HG03378 (cell line): Measurements from ENCODE around the gene ABHD15.
A peak's percentile ranks its signal among the peaks of the same experiment; 100 is the strongest.

ENCODE experiments used
- ATAC-seq: cut with Tn5 transposase; IDR thresholded peaks from one replicate; pipeline ENCODE4 v1.9.1; 2021; ENCODE audit warnings: mild to moderate bottlenecking, moderate library complexity; ENCODE audit not compliant: unreplicated experiment

The ABHD15 gene

DNA sequence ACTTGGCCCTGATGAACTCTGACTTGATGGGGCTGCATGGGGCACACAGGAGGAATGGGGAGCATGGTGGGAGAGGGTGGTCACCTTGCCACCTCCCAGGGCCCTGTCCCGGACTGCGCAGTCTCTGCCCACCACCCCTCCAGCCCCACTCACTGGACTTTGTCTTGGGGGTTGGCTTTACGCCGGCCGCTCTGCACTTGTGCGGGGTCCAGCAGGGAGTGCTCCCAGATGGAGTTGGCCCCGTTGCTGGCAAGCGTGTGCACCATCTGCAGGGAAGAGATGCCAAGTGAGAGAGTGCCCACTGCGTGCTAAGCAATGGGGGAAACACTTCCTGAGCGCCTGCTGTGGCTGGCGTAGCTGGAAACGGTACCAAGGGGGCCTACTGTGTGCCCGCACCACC lies 15.9 kb upstream of the ABHD15 start:
- no peak for ATAC-seq

DNA sequence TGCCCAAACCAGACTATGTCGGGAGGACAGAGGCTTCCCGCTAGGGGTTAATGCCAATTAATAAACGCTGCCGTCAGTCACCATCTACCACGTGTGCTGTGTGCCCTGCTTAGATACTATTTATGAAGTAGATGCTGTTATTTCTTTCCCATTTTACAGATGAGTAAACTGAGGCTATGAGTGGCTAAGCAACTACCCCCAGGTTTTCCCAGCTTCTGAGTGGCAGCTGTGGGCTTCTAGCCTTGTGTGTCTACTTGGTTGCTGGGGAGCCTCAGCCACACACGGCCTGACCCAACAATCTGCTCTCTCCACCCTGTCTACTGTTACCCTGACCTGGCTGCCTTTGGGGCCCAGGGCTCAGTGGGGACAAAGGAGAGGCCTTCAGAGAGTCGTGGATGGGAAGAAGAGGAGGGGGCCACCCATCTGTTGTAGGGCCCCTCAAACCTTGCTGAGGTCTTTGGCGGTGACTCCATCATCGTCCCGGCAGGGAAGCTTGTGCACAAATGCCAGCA lies 15.5 kb upstream of the ABHD15 start:
- ATAC-seq: no peak

DNA sequence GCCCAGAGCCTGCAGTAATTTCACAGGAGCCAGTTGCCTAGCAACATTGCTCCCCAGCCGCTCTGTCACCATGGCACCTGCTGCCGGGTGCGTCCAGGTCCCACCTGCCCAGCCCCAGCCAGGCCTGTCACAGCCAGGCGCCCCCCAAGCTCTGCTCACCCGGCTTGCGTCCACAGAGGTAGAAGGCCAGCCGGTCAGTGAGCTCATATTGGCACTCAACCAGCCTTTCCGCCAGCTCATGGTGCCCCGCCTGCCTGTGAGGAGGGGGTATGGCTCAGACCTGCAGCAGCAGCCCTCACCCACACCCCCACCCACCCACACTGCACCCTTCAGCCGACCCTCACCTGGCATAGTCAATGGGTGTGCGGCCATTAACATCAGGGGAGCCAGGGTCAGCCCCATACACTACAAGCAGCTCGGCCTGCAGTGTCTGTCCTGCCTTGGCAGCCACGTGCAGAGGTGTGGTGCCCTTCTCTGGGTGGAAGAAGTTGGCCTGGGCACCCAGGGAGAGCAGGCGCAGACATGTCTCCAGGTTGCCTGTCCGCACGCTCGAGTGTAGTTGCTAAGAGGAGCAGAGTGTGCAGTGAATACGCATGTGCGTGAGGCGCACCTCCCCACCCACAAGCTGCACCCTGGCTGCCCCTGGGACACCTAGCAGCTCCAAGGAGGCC lies 14.9 kb upstream of the ABHD15 start:
- no peak for ATAC-seq

DNA sequence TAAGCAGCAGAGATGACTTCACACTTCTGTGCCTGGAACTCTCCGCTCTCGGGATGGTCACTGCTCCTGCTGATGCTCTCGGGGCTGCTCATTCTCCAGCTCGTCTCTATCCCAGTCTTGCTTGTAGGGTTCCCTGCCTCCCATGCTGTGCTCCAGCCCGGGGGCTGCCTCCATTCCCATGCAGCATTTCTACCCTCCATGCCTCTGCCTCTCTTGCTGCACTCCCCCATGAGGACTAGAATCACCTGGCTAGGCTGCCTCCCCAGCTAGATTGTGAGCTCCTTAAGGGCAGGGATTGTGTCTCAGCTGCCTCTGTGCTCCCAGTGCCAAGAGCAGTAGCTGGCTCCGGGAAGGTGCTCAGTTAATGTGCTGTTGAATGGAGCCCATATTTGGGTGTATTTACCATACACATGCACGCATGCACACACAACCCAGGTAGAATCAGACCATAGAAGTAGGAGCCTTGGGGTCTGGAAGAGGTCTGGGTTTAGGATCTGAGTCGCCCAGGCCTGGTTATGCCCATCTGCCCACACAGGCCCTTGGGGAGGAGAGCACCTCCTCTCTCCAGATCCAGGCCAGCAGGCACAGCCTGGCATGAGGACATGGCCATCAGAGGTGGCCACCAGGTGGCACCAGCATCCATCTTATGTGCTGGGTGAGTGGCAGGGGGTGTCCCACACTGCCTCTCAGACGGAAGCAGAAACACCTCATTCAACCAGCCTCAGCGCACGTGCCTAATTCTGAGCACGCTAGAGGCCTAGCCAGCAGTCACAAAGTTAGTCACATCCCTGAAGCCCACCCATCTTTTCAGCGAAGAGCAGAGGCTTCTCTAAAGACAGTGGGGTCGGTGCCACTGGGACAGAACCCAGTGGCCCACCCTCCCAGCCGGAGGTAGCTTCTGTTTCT lies 13.3 kb upstream of the ABHD15 start:
- ATAC-seq: peak; percentile 49

DNA sequence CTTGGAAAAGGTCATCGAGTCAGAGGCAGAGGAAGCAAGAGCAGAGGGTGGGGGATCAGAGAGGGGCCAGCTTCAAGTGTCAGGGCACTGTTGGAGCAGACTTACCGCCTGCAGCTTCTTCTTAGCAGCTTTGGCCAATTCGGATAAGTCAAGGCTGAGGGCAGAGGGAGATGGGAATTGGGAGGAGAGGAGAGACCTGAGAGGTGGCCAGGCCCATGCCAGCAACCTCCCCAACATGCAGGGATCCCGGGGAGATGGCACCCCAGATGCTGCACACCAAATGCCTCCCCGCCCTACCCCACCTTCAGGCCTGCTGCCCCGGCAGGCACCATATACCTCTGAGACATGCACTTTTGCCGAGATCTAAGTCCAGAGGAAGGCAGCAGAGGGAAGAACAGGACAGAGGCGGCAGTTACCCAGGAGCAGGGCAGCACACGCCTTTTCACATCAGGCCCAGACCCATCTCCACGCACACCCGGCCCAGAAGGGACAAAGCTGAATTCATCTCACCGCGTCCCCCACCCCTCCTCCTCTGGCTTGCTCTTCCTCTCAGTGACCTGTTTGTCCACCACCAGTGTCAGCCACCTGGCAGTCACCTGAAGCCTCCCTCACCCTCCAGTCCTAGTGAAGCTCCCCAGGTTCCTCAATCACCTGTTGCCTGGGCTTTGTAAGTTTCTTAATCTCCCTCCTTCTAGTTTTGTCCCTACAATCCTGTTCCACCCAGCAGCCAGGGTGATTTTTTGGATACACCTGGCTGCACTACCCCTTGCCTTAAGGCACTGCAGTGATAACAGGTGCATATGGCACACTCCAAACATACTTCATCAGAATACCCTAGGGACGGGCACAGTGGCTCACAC lies 12.0 kb upstream of the ABHD15 start:
- no peak for ATAC-seq

DNA sequence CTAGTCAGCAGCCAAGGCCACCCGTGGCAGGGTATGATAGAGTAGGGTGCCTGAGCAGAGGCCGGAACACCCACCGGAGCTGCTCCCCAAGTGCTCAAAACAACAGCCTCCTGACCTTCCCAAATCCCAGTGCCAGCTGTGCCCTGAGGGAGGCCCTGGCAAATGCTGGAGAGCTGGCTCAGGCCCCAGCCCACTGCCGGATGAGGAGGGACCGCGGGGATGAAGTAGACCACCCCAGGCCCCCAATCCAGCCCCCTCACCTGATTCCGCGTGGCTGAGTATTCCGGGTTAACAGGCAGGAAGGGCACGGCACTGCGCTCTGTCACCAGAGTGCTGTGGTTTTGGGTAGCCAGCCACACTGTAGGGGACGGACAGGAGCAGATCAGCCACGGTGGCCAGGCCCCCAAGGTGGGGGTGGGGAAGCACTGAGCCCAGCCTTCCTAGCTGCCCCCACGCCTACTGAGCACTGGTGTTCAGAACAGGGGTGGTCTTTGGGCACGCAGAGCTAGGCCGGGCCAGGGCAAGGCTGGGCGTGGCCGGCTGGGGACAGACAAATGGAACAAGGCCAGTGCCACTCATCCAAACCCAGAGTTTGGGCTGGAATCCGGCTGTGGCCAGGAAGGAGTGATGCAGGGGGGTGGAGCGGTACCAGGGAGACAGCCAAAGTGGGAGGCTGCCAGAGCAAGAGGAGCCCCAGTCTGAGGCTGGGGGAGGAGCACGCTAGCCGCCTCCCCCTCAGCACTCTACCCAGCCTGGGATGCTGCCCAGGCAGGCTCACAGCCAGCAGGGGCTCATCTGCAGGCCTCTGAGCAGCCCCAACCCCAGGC lies 10.8 kb upstream of the ABHD15 start:
- no peak for ATAC-seq

DNA sequence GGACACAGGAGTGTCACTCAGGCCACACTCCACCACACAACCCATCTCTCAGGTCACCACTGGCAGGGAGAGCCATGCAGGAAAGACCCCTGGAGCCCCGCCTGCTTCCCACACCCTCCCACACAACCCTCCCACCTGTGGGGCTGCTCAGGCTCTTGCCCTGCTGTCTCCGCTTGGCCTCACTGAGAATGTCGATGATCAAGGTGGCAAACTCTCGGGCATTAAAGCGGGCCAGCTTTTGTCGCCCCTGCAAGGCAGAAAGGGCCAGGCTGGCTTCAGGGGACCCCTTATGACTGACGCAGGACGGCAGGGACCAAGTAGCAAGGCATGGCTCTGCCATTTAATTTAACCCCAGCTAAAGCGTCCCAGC lies 10.1 kb upstream of the ABHD15 start:
- ATAC-seq: no peak

DNA sequence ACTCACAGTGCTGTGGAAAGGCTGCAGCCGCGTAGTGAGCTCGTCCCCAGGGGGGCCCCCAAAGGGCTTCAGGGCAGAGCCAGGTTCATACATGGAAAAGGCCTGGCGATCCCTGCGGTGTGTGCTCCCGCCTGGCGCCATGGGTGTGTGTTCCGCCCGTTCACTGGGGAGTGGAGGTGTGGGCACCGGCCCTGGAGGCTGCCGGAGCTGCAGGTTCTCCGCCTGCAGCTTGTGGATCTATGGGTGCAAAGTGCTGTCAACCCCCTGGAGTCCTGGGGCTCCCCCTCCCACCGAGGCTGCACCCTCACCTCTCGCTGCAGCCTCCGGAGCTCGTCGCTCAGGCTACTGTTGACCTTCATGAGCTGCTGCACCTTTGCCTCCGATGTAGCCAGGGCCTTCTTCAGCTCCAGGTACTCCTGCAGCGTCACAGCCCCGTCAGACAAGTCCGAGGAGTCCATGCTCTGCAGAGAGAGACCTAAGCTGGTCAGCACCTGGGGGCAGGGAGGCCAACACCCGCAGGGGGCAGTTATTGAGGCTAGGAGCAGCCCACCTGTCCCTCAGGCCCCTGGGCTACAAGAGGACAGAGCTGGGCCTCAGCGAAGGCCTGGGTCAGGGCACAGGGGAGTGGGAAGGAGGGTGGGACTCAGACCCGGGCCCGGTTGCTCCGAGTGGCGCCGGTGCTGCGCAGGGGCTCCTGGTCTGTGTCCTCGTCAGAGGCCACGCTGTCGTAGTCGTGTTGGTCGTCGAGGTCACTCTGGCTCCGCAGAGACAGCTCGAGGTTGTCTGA lies 9.6 kb upstream of the ABHD15 start:
- ATAC-seq: no peak

DNA sequence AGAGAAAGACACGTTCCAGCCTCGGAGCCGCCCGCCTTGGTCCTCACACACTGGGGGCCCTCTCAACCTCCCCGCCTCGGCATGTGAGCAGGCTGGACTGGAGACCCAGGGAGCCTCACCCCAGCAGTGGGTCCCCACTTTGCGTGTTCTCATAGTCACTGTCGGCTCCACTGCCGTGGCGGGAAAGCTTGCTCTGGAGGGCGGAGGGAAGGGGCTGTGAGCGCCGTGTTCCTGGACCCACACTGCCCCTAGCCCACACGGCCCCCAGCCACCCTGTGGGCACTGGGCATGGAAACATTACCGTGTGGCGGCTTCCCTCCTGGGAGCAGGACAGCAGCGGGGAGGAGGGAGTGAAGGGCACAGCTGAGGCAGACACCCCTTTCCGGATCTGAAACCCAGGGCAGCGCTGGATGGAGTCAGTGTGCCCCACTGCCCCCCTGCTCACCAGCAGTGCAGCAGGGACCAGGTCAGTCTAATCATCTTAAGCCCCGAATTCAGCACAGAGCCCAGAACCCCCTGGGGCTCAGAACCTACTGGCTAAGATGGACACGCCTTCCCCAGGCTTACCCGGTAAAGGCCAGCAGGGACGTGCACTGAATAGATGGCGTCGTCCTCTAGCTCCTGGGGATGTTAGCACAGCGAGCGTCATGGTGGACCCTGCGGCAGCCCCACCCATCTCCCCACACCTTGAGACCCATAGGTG lies 8.8 kb upstream of the ABHD15 start:
- no peak for ATAC-seq

DNA sequence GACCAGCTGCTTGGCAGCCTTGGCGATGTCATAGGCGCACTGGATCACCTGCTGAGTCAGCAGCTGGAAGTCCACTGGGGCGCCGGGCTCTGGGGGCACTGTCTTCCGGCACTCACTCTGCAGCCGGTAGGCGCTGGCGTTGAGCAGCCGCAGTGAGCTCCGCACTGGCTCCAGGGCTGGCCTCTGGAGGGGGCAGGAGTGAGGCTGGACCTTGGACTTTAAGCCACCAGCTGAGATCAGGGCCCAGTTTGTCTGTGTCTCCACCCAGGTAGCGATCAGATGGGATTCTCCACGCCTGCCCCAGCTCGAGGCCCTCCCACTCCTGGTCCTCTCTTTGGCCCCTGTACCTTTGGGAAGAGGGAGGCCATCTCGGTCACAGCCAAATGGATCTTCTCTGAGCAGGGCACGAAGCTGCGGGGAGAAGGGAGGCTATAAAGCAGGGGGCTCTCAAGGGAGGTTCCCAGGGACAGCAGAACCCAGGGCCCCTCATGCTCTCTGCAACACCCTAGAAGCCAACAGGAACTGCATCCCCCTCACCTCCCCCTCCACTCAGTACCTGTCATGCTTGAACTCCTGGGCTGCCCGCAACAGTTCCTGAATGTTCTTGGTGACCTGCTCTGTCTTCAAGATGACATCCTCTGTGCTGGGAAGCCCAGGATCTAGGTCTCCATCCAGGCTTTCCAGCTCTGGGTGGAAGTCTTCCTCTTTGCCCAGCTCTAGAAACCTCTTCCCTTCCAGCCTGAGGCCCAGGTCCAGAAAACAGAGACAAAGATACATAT lies 8.1 kb upstream of the ABHD15 start:
- ATAC-seq: no peak

DNA sequence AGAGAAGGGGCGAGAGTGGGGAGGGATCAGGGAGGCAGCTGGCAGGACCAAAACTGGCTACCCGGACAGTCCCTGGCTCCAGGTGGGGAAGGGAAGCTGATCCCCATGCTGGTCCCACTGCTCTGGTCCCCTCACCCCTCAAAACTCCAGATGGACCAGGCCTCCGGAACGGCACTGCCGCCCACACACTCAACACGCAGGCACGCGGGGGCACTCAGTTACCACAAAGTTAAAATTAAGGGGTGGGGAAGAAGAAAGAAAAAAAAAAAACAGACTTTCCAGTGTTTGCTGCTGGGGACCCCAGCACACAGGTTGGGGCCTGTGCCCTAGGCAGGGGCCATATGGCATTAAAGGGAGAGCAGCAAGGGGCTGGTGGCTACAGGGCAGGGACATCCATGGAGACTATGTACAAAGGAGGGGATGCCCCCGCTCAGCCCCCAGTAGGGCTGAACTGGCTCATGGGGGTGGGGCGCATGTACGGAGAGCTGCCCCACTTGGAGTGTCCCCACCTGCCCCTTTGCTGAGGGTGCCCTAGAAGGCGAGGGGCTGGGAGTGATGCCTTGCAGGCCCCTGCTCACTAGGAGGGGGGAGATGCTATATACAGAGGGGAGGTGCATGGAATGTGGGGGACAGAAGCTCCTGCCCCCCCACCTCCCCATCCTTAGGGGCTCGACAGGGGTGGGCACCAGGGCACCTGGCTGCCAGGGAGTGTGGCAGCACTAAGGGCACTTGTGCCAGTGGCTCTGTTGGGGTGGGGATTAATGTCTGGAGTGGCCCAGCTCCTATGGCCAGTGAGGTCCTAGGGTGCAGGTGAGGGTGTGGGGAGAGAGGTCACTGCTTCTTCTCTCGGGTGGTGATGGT lies 7.3 kb upstream of the ABHD15 start:
- ATAC-seq: no peak

DNA sequence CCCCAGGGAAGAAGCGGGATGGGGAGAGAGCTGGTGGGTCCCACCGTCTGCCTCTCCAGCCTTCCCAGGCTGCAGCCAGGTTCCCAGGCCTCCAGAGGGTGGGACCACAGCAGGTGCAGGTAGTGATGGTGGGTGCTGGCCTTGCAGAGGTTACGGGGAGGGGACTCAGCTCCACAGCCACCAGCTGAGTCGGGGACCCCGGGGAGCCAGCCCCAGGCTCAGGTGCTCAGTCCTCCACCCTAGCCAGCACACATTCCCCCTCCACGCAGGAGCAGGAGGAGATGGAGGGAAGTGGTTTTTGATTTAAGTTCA lies 6.7 kb upstream of the ABHD15 start:
- no peak for ATAC-seq

DNA sequence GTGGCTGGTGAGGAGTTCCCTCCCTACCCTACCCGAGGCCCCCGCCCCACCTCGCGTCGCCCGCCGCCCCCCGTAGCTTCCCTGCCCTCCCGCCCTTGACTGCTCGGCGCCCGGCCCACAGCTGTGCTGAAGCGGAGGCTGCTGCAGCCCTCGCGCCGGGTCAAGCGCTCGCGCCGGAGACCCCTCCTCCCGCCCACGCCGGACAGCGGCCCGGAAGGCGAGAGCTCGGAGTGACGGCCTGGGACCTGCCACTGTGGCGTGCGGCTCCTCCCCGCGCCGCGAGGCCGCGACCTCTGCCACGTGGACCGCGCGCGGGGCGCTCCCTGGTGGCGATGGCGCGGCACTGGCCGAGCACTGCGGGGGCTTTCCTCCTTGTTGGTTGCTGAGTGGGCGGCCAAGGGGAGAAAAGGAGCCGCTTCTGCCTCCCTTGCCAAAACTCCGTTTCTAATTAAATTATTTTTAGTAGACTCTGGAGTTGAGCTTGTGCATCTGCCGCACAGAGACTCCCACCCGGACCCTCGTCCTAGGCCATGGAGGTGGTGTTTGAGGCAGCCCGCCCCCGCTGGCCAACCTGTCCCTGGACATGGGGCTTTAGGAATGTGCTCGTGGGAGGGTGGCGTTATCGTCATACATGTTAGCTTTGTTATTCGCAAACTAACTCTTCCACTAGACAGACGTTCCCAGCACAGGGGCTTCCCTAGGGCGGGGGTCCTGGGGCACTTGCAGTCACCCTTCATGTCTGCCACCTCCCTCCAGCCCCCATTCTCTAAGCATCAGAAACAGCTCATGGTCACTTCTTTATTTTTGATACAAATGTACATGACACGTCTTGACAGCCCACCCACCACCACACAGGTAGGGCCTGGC lies 6.1 kb upstream of the ABHD15 start:
- no peak for ATAC-seq

DNA sequence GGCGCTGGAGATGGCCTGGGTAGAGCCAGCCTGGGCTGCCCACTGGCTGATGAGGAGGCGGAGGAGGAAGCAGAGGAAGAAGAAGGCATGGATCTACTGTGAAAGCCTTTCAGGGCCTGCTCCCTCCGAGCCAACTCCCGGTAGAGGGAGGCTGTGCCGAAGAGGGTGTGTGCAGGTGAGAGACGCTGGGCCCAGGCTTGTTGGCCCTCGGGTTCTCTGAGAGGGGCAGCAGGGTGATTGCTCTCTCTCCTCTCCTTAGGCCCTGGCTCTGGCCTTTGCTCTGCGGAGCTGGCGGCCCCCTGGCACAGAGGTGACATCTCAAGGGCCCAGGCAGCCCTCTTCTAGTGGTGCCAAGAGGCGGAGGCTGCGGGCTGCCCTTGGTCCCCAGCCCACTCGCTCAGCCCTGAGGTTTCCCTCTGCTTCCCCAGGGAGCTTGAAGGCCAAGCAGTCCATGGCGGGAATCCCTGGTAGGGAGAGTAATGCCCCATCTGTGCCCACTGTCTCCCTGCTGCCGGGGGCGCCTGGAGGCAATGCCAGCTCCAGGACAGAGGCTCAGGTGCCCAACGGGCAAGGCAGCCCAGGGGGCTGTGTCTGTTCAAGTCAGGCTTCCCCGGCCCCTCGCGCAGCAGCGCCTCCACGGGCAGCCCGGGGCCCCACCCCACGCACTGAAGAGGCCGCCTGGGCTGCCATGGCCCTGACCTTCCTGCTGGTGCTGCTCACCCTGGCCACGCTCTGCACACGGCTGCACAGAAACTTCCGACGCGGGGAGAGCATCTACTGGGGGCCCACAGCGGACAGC lies 5.2 kb upstream of the ABHD15 start:
- no peak for ATAC-seq

DNA sequence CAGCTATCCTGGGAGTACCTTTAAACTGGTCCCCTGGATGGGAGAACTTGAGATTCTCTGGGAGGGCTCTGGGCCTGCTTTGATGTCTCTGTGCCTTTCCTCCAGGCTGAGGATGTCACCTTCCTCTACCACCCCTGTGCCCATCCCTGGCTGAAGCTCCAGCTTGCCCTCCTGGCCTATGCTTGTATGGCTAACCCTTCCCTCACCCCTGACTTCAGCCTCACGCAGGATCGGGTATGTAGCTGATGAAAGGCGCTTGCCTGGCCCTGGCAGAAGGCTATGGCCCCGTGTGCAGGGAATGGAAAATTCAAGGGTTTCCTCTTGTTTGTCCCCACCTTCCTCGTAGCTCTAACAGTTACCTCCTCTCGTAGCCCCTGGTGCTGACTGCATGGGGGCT lies 4.6 kb upstream of the ABHD15 start:
- ATAC-seq: no peak

DNA sequence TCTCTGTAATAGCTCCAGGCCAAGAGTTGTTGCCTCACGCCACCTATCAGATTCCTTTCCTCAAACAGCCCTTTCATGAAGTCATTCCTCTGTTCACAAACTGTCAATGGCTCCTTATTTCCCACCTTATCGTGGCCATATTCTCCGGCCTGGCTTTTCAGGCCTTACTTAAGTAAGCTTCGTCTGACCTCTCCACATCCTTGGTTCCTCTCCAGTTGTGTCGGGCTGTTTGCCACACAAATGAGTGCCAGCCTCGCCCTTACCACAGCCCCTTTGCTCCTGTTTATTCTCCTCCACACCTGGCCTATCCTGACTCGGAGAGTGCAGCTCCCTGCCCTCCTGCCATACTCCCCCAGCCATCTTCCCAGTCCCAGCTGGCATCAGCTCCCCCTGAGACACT lies 3.7 kb upstream of the ABHD15 start:
- ATAC-seq: no peak
